NB4 (cell line): ENCODE measurements around the gene LGI4.

Source experiments
- MYC ChIP-seq: IDR thresholded peaks from 2 replicates; pipeline ENCODE4 v1.6.1; 2011; ENCODE audit warnings: low read depth, low read length
- POLR2A ChIP-seq: IDR thresholded peaks from 2 replicates; pipeline ENCODE4 v1.6.1; 2011; ENCODE audit warnings: mild to moderate bottlenecking; ENCODE audit not compliant: insufficient read length; ENCODE audit errors: extremely low read depth
- TF ChIP-seq, protein P1 (sequence below): IDR thresholded peaks from one replicate; pipeline ENCODE4 v1.5.1; 2012; ENCODE audit warnings: low read depth, low read length
- TF ChIP-seq, protein P2 (sequence below): IDR thresholded peaks from 2 replicates; pipeline ENCODE4 v1.6.1; 2011; ENCODE audit warnings: low read depth, low read length

DNA sequence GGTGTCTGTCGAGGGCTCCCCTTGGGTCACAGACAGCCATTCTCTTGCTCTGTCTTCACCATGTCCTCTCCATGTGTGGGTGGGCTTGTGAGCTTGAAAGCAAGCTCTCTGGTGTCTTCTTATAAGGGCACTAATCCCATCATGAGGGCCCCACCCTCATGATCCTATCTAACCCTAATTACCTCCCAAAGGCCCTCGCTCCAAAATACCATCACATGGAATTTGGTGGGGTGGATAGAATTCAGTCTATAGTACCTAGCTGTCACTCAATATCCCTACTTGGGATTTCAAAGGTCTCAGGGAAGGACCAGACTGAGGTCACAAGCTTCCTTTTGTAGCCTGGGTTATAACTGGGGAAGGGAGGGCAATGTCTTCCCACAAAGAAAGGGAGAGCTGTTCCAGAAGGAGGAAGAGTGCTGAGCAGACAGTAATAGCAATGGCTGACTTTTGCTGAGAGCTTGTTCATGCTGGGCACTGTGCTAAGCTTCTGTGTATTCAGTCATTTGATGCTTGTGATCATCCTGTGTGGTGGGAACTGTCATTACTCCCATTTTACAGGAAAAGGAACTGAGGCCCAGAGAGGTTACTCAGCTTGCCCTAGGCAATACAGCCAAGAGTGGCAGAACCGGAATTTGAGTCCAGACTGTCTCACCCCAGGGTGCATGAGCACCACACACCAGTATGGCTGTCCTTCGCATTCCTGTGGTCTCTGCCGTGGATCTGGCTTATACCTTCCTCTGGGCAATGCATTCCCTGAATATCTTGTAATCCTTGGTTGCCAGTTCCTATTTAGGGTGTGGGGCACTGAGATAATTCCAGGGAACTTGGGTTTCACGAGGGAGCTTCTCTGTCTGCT lies 27.8 kb upstream of the LGI4 start:
- TF ChIP-seq, protein P1, sequence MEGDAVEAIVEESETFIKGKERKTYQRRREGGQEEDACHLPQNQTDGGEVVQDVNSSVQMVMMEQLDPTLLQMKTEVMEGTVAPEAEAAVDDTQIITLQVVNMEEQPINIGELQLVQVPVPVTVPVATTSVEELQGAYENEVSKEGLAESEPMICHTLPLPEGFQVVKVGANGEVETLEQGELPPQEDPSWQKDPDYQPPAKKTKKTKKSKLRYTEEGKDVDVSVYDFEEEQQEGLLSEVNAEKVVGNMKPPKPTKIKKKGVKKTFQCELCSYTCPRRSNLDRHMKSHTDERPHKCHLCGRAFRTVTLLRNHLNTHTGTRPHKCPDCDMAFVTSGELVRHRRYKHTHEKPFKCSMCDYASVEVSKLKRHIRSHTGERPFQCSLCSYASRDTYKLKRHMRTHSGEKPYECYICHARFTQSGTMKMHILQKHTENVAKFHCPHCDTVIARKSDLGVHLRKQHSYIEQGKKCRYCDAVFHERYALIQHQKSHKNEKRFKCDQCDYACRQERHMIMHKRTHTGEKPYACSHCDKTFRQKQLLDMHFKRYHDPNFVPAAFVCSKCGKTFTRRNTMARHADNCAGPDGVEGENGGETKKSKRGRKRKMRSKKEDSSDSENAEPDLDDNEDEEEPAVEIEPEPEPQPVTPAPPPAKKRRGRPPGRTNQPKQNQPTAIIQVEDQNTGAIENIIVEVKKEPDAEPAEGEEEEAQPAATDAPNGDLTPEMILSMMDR, result no peak
- no peak for TF ChIP-seq POLR2A
- TF ChIP-seq, protein P2, sequence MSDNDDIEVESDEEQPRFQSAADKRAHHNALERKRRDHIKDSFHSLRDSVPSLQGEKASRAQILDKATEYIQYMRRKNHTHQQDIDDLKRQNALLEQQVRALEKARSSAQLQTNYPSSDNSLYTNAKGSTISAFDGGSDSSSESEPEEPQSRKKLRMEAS, result no peak
- no peak for TF ChIP-seq MYC
